Erythroblast (primary cell): ENCODE results near the gene MAP3K13.

Experiments
- DNase-seq, 2 experiments: peaks; one replicate each; lab custom pipeline; 2025; lab: John Stamatoyannopoulos, UW
- GATA1 ChIP-seq: IDR thresholded peaks from 2 replicates; pipeline ENCODE4 v1.6.1; 2011; ENCODE audit warnings: low read depth, mild to moderate bottlenecking, control low read depth, low read length, moderate library complexity
- POLR2A ChIP-seq: IDR thresholded peaks from 2 replicates; pipeline ENCODE4 v1.6.1; 2011; ENCODE audit warnings: mild to moderate bottlenecking, low read length

The MAP3K13 gene

GRCh38 chr3:185330238-185330637, 32.7 kb upstream of the MAP3K13 start:
- TF ChIP-seq POLR2A, result no peak
- no peak for TF ChIP-seq GATA1
- DNase-seq, result no peak

- DNase-seq, result no peak
- TF ChIP-seq GATA1 (no peak), POLR2A (no peak)
These were observed 32.3 kb upstream of the MAP3K13 start for GRCh38 chr3:185330644-185331043.

GRCh38 chr3:185332026-185332735, 30.8 kb upstream of the MAP3K13 start:
- DNase-seq, result no peak
- no peak for TF ChIP-seq GATA1
- no peak for TF ChIP-seq POLR2A

GRCh38 chr3:185335799-185336198, 27.1 kb upstream of the MAP3K13 start:
- TF ChIP-seq POLR2A (no peak), GATA1 (no peak)
- no peak for DNase-seq

GRCh38 chr3:185337231-185337816, 25.6 kb upstream of the MAP3K13 start:
- DNase-seq, result no peak
- TF ChIP-seq GATA1, result no peak
- no peak for TF ChIP-seq POLR2A

GRCh38 chr3:185339945-185340344, 23.0 kb upstream of the MAP3K13 start:
- DNase-seq, result no peak
- TF ChIP-seq GATA1, result no peak
- TF ChIP-seq POLR2A, result no peak

GRCh38 chr3:185340751-185341150, 22.2 kb upstream of the MAP3K13 start:
- TF ChIP-seq POLR2A (no peak), GATA1 (no peak)
- no peak for DNase-seq

- no peak for TF ChIP-seq POLR2A
- TF ChIP-seq GATA1, result no peak
These were observed 21.1 kb upstream of the MAP3K13 start for GRCh38 chr3:185341616-185342458.

GRCh38 chr3:185342459-185343174, 20.3 kb upstream of the MAP3K13 start:
- TF ChIP-seq POLR2A, result no peak
- TF ChIP-seq GATA1, result no peak
- no peak for DNase-seq

More at GRCh38 chr3:185341616-185342458, 21.1 kb upstream of the MAP3K13 start:
- no peak for DNase-seq

GRCh38 chr3:185347399-185347798, 15.5 kb upstream of the MAP3K13 start:
- TF ChIP-seq POLR2A (no peak), GATA1 (no peak)
- DNase-seq, result no peak

GRCh38 chr3:185350841-185351240, 12.1 kb upstream of the MAP3K13 start:
- TF ChIP-seq GATA1, result no peak
- TF ChIP-seq POLR2A, result no peak
- DNase-seq, result no peak

GRCh38 chr3:185351396-185351795, 11.5 kb upstream of the MAP3K13 start:
- TF ChIP-seq GATA1 (no peak), POLR2A (no peak)
- no peak for DNase-seq

- no peak for DNase-seq
These were observed 9.7 kb upstream of the MAP3K13 start for GRCh38 chr3:185353225-185353624.

More at GRCh38 chr3:185353225-185353624, 9.7 kb upstream of the MAP3K13 start:
- TF ChIP-seq GATA1 (no peak), POLR2A (no peak)
